ENCODE measurements around the gene RAB35.

- no peak for TF ChIP-seq CTCF (IDR thresholded peaks at IDR 0.05)
- TF ChIP-seq POLR2AphosphoS5 (IDR thresholded peaks at IDR 0.05; ENCODE audit: insufficient read depth in 1 of 2, low read depth in 1 of 2): no peak
These were observed 10.4 kb downstream of the RAB35 start for GRCh38 chr12:120106151-120106550.

Measured in vagina (tissue), 2 donors.